ENCODE measurements around the gene JMY. TPM values are rescaled to one million over a fixed set of nuclear protein-coding genes. Genes with fewer than 3 reads are reported as not detected.

The JMY gene
- total RNA-seq, 2 experiments from 2014 or later = 6.1 to 6.3 TPM

DNA sequence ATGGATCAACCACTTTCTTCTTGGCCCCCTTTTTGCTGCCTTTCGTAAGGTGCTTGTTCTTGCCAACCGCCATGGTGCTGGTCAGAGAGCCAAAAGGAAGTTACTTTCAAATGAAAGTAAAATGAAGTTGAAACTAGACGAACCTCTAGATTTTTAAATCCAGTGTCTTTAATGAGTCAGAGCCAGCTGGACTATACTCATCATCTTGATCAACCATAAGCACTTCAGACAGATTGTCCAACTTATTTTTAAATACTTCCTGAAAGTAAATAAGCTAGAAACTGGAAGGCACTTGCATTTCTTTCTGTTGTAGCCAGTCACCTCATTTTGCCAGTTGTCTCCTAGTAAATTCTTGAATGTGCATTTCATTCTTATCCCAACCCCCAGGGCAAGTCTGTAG lies 48.9 kb downstream of the JMY start:
- ChIA-PET POLR2A (interaction anchor here (1.6 kb wide), 1 partner anchor 47 kb away, joined by 3 read pairs; no protein-coding TSS in a partner anchor), CTCF (no interaction called here)
- no peak for DNase-seq
- no peak for ATAC-seq
- intact Hi-C loops (cut with micrococcal nuclease) = no loop called here
- H3K9me3 Mint-ChIP-seq = peaks cover 1% of the 10 kb centered on the region
- no peak overlapping the region for H3K27ac Mint-ChIP-seq
- TF ChIP-seq CTCF (IDR thresholded peaks at IDR 0.05) = no peak
- H3K4me3 Mint-ChIP-seq = no peak overlapping the region
- H3K36me3 Mint-ChIP-seq (ENCODE audit: low read depth) = peaks cover 17% of the 10 kb centered on the region
- H3K4me1 Mint-ChIP-seq (ENCODE audit: low read depth) = peaks cover 32% of the 10 kb centered on the region
- H3K27me3 Mint-ChIP-seq = no peaks in the 10 kb centered on the region

DNA sequence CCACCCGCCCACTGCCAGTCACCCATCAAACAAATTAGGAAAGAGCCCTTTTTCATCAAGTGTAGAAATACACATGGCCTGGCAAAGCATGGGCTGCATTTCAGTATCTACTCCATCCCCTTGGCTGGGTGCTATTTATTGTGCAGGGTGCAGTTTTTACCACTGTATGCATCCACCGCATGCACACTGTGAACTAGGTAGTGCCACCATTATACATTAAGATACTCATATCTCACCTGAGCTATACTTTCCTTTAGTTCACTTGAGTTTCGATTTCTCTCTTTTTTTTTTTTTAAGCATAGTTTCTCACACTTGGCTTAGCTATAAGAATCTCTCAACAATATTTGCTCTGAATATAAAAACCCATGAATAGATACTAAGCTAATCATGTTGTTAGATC lies 49.4 kb downstream of the JMY start:
- ATAC-seq (no peak), DNase-seq (no peak)
- H3K9me3 Mint-ChIP-seq = peaks cover 1% of the 10 kb centered on the region
- no peaks in the 10 kb centered on the region for H3K27me3 Mint-ChIP-seq
- peaks cover 32% of the 10 kb centered on the region for H3K4me1 Mint-ChIP-seq (ENCODE audit: low read depth)
- peaks cover 17% of the 10 kb centered on the region for H3K36me3 Mint-ChIP-seq (ENCODE audit: low read depth)
- POLR2A ChIA-PET = interaction anchor here (1.6 kb wide), 1 partner anchor 48 kb away, joined by 3 read pairs; no protein-coding TSS in a partner anchor
- intact Hi-C loops (cut with micrococcal nuclease) = no loop called here
- H3K27ac Mint-ChIP-seq = no peak overlapping the region
- no peak overlapping the region for H3K4me3 Mint-ChIP-seq
- CTCF ChIA-PET = no interaction called here
- no peak for TF ChIP-seq CTCF (IDR thresholded peaks at IDR 0.05)

DNA sequence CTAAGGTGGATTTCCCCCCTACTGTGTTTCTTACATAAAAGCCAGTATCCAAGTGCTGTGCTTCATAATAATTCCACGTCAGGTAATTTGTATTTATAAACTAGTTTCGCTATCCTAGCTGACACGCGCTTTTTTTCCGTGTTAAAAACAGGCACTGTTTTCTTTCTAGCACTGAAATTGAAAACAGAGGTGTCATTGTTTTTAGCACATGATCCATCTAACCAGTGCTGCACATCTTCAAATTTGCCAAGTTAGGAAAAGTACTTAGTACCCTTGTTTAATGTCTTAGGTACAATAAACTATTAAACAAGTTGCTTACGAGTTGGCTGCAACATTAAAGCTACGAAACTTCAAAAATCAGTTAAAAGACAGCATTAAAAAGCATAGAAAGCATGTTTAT lies 49.9 kb downstream of the JMY start:
- POLR2A ChIA-PET = no interaction called here
- peaks cover 18% of the 10 kb centered on the region for H3K36me3 Mint-ChIP-seq (ENCODE audit: low read depth)

DNA sequence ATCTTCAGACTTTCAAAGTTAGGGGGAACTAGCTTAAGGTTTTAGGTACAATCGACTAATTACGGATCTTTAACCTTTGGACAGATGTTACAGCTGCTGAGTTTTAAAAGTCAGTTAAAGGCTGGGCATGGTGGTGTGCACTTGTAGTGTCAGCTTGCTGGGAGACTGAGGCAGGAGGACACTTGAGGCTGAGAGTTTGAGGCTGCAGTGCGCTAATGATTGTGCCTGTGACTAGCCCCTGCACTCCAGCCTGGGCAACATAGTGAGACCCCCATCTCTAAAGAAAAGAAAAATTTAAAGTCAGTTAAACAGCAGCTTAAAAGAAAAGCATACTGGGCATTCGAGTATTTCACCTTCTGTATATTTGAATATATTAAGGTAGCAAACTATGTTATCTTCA lies 51.4 kb downstream of the JMY start:
- Mint-ChIP-seq H3K36me3 (ENCODE audit: low read depth) (peaks cover 15% of the 10 kb centered on the region), H3K9me3 (peaks cover 1% of the 10 kb centered on the region), H3K27ac (no peak overlapping the region), H3K4me3 (no peak overlapping the region), H3K4me1 (ENCODE audit: low read depth) (peaks cover 32% of the 10 kb centered on the region), H3K27me3 (no peaks in the 10 kb centered on the region)
- ATAC-seq (no peak), DNase-seq (no peak)
- TF ChIP-seq CTCF (IDR thresholded peaks at IDR 0.05) = no peak
- ChIA-PET CTCF (interaction anchor here (0.7 kb wide), 2 partner anchors 153 to 416 kb away, joined by 3 read pairs; no protein-coding TSS in a partner anchor), POLR2A (no interaction called here)
- intact Hi-C loops (cut with micrococcal nuclease) = no loop called here

More for the DNA sequence above, 49.9 kb downstream of the JMY start:
- CTCF ChIA-PET = no interaction called here
- H3K4me3 Mint-ChIP-seq = no peak overlapping the region
- H3K27me3 Mint-ChIP-seq = no peaks in the 10 kb centered on the region
- no peak overlapping the region for H3K27ac Mint-ChIP-seq
- ATAC-seq = no peak
- intact Hi-C loops (cut with micrococcal nuclease) = no loop called here
- peaks cover 32% of the 10 kb centered on the region for H3K4me1 Mint-ChIP-seq (ENCODE audit: low read depth)
- no peak for DNase-seq
- peaks cover 1% of the 10 kb centered on the region for H3K9me3 Mint-ChIP-seq
- no peak for TF ChIP-seq CTCF (IDR thresholded peaks at IDR 0.05)

DNA sequence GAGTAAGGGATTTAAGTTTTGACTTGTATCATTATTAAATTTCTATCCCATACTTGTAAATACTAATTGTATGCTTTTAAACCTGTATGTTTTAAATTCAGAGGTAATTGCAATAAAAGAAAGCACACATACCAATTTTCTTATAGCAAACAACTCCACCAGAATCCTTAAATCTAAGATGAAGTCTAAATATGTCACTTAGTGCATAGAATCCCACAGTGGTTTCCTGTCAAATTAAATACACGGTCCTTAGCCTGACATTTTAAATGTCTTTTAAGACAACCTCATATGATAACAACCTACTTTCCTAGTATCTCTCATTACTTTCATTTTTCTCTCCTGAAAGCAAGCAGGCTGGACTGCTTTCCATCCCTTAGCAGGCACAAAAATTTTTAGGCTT lies 52.0 kb downstream of the JMY start:
- POLR2A ChIA-PET = no interaction called here
- no peaks in the 10 kb centered on the region for H3K27me3 Mint-ChIP-seq
- H3K27ac Mint-ChIP-seq = peak overlapping the region; percentile 17
- intact Hi-C loops (cut with micrococcal nuclease) = no loop called here
- no peak overlapping the region for H3K4me3 Mint-ChIP-seq
- H3K9me3 Mint-ChIP-seq = no peaks in the 10 kb centered on the region
- H3K4me1 Mint-ChIP-seq (ENCODE audit: low read depth) = peaks cover 29% of the 10 kb centered on the region
- CTCF ChIA-PET = interaction anchor here (0.7 kb wide), 2 partner anchors 154 to 416 kb away, joined by 3 read pairs; no protein-coding TSS in a partner anchor
- H3K36me3 Mint-ChIP-seq (ENCODE audit: low read depth) = peaks cover 12% of the 10 kb centered on the region
- DNase-seq (no peak), ATAC-seq (no peak)
- TF ChIP-seq CTCF (IDR thresholded peaks at IDR 0.05) = no peak

Data from activated CD8-positive, alpha-beta T cell treated with anti-CD3 and anti-CD28 coated beads for 36 hours (primary cell).